ENCODE measurements around the gene RPP25. TPM values are rescaled to one million over a fixed set of nuclear protein-coding genes. Genes with fewer than 3 reads are reported as not detected.

RPP25 gene
- total and polyA plus RNA-seq, 10 of the 15 experiments (the other 5 are each of a cell fraction or from before 2014, with no cell fraction given), result 0.41 to 10.8 (median 4.7) TPM

DNA sequence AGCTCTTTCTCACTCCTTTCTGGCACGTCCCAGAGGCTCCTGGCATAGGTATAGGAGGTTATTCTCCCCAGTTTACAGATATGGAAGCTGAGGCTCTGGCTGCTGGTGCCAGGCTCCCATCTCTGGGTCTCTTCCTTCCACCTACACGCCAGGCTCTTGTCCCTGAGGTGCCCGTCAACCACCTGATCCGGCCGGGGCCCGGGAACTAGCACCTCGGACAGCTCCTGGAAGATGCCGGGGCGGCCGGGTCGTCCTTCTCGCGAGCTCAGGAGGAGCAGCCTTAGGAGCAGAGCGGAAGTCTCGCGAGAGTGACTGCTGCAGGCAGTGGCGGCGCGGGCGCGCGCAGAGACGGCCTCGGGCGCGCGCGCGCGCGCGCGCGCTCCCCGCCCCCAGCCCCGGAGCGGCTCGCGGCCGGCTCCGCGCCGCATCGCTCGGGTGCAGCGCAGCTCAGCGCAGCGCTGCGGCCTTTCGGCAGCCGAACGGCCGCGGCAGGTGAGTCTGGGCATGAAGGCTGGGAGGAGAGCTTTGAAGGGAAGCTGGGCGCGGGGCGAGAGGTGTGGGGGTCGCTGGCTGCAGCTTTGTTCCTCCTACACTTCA, 38.7 kb upstream of the RPP25 start, which contains the start of gene SCAMP5 (continued):
- TF ChIP-seq, protein P1, sequence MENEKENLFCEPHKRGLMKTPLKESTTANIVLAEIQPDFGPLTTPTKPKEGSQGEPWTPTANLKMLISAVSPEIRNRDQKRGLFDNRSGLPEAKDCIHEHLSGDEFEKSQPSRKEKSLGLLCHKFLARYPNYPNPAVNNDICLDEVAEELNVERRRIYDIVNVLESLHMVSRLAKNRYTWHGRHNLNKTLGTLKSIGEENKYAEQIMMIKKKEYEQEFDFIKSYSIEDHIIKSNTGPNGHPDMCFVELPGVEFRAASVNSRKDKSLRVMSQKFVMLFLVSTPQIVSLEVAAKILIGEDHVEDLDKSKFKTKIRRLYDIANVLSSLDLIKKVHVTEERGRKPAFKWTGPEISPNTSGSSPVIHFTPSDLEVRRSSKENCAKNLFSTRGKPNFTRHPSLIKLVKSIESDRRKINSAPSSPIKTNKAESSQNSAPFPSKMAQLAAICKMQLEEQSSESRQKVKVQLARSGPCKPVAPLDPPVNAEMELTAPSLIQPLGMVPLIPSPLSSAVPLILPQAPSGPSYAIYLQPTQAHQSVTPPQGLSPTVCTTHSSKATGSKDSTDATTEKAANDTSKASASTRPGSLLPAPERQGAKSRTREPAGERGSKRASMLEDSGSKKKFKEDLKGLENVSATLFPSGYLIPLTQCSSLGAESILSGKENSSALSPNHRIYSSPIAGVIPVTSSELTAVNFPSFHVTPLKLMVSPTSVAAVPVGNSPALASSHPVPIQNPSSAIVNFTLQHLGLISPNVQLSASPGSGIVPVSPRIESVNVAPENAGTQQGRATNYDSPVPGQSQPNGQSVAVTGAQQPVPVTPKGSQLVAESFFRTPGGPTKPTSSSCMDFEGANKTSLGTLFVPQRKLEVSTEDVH (IDR thresholded peaks at IDR 0.05; ENCODE audit: low read depth, partially characterized antibody), result no peak
- no peak for TF ChIP-seq ZNF384 (IDR thresholded peaks at IDR 0.05; ENCODE audit: borderline replicate concordance, low read depth, low read length)
- no peak for TF ChIP-seq NFXL1 (IDR thresholded peaks at IDR 0.05; ENCODE audit: borderline replicate concordance)
- TF ChIP-seq NFYA (IDR thresholded peaks at IDR 0.05; ENCODE audit: borderline replicate concordance, low read depth, low read length), result no peak
- no peak for TF ChIP-seq NFYB (IDR thresholded peaks at IDR 0.05; ENCODE audit: insufficient read depth, low read depth, low read length)
- TF ChIP-seq FOXM1 (IDR thresholded peaks at IDR 0.05; ENCODE audit: low read depth, low read length), result no peak
- TF ChIP-seq FOS (IDR thresholded peaks at IDR 0.05; ENCODE audit: borderline replicate concordance, extremely low read depth, insufficient read length), result no peak
- TF ChIP-seq ESRRA (IDR thresholded peaks at IDR 0.05; ENCODE audit: low read length), result no peak
- TF ChIP-seq, protein P2, sequence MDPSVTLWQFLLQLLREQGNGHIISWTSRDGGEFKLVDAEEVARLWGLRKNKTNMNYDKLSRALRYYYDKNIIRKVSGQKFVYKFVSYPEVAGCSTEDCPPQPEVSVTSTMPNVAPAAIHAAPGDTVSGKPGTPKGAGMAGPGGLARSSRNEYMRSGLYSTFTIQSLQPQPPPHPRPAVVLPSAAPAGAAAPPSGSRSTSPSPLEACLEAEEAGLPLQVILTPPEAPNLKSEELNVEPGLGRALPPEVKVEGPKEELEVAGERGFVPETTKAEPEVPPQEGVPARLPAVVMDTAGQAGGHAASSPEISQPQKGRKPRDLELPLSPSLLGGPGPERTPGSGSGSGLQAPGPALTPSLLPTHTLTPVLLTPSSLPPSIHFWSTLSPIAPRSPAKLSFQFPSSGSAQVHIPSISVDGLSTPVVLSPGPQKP (IDR thresholded peaks at IDR 0.05; ENCODE audit: low read depth, low read length), result no peak
- no peak for TF ChIP-seq GATAD2B (conservative IDR thresholded peaks at IDR 0.05; ENCODE audit: low read depth)
- no peak for TF ChIP-seq LARP7 (IDR thresholded peaks at IDR 0.05)
- no peak for TF ChIP-seq HDGF (IDR thresholded peaks at IDR 0.05)
- TF ChIP-seq SIN3A (IDR thresholded peaks at IDR 0.05; ENCODE audit: low read depth, low read length), result 0 out of 2 replicates have a peak, but pooled peaks have one; percentile 61
- TF ChIP-seq NBN (IDR thresholded peaks at IDR 0.05), result no peak
- no peak for TF ChIP-seq PAX5 (IDR thresholded peaks at IDR 0.05; ENCODE audit: borderline replicate concordance, low read depth, low read length)
- TF ChIP-seq PML (IDR thresholded peaks at IDR 0.05; ENCODE audit: low read length), result no peak
- no peak for TF ChIP-seq WRNIP1 (IDR thresholded peaks at IDR 0.05; ENCODE audit: borderline replicate concordance, low read depth, low read length)
- no peak for TF ChIP-seq HDAC6 (IDR thresholded peaks at IDR 0.05; ENCODE audit: unreplicated experiment)
- no peak for TF ChIP-seq JUNB (IDR thresholded peaks at IDR 0.05)
- TF ChIP-seq ZSCAN29 (IDR thresholded peaks at IDR 0.05), result no peak
- TF ChIP-seq BACH1 (IDR thresholded peaks at IDR 0.05; ENCODE audit: borderline replicate concordance), result no peak
- TF ChIP-seq ZNF24 (IDR thresholded peaks at IDR 0.05), result no peak
- TF ChIP-seq SPI1 (IDR thresholded peaks at IDR 0.05; ENCODE audit: borderline replicate concordance, insufficient read depth, low read depth, low read length), result no peak
- TF ChIP-seq, protein P3, sequence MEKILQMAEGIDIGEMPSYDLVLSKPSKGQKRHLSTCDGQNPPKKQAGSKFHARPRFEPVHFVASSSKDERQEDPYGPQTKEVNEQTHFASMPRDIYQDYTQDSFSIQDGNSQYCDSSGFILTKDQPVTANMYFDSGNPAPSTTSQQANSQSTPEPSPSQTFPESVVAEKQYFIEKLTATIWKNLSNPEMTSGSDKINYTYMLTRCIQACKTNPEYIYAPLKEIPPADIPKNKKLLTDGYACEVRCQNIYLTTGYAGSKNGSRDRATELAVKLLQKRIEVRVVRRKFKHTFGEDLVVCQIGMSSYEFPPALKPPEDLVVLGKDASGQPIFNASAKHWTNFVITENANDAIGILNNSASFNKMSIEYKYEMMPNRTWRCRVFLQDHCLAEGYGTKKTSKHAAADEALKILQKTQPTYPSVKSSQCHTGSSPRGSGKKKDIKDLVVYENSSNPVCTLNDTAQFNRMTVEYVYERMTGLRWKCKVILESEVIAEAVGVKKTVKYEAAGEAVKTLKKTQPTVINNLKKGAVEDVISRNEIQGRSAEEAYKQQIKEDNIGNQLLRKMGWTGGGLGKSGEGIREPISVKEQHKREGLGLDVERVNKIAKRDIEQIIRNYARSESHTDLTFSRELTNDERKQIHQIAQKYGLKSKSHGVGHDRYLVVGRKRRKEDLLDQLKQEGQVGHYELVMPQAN (conservative IDR thresholded peaks at IDR 0.05), result no peak
- TF ChIP-seq, protein P4, sequence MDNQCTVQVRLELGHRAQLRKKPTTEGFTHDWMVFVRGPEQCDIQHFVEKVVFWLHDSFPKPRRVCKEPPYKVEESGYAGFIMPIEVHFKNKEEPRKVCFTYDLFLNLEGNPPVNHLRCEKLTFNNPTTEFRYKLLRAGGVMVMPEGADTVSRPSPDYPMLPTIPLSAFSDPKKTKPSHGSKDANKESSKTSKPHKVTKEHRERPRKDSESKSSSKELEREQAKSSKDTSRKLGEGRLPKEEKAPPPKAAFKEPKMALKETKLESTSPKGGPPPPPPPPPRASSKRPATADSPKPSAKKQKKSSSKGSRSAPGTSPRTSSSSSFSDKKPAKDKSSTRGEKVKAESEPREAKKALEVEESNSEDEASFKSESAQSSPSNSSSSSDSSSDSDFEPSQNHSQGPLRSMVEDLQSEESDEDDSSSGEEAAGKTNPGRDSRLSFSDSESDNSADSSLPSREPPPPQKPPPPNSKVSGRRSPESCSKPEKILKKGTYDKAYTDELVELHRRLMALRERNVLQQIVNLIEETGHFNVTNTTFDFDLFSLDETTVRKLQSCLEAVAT (IDR thresholded peaks at IDR 0.05), result no peak
- no peak for TF ChIP-seq YBX1 (IDR thresholded peaks at IDR 0.05)

All from GM12878 (cell line).